H1 (cell line): ENCODE results near the gene CFAP92. TPM values are rescaled to one million over a fixed set of nuclear protein-coding genes. Genes with fewer than 3 reads are reported as not detected.

Experiments
- ATF3 ChIP-seq: IDR thresholded peaks from 2 replicates; pipeline ENCODE4 v1.6.1; 2011; ENCODE audit warnings: low read depth, mild to moderate bottlenecking, low read length; ENCODE audit not compliant: insufficient read depth
- BACH1 ChIP-seq: IDR thresholded peaks from 2 replicates; pipeline ENCODE4 v1.6.1; 2012; ENCODE audit warnings: low read length, improper control_type of control experiment
- BRCA1 ChIP-seq: IDR thresholded peaks from 2 replicates; pipeline ENCODE4 v1.6.1; 2012; ENCODE audit warnings: low read depth, low read length, improper control_type of control experiment
- CHD2 ChIP-seq: IDR thresholded peaks from 2 replicates; pipeline ENCODE4 v1.6.1; 2012; ENCODE audit warnings: low read length, improper control_type of control experiment
- EZH2 ChIP-seq: fragments of 200-600 bp; sonication (generic); IDR thresholded peaks from 2 replicates; pipeline ENCODE4 v1.7.1; 2012; ENCODE audit warnings: low read depth, mild to moderate bottlenecking, moderate library complexity, low read length, inconsistent platforms; ENCODE audit not compliant: severe bottlenecking
- PHF8 ChIP-seq: fragments of 200-600 bp; sonication (generic); conservative IDR thresholded peaks from 2 replicates; pipeline ENCODE4 v1.7.1; 2012; ENCODE audit warnings: low read depth, mild to moderate bottlenecking, inconsistent platforms, low read length, moderate library complexity
- RAD21 ChIP-seq, 2 experiments: IDR thresholded peaks in 1 of 2; conservative IDR thresholded peaks in 1 of 2; 2 replicates each; pipeline ENCODE4 v1.6.1; 2011; ENCODE audit warnings: low read depth in 2 of 2, low read length in 2 of 2, improper control_type of control experiment in 1 of 2, inconsistent platforms in 1 of 2, mild to moderate bottlenecking in 1 of 2, moderate library complexity in 1 of 2
- SP4 ChIP-seq: IDR thresholded peaks from 2 replicates; pipeline ENCODE4 v1.6.1; 2012; ENCODE audit warnings: low read length, inconsistent platforms
- USF2 ChIP-seq: IDR thresholded peaks from 2 replicates; pipeline ENCODE4 v1.6.1; 2011; ENCODE audit warnings: low read length, improper control_type of control experiment
- polyA plus RNA-seq, 7 experiments: library from polyadenylated mRNA; depleted of rRNA in 3 of 7; stranded (reverse) in 5 of 7; unstranded in 2 of 7; fragments of >200 nt in 5 of 7; fragments of 200-250 nt in 2 of 7; gene quantifications; 1 replicate in 5 of 7; 2 replicates in 1 of 7; 4 replicates in 1 of 7; pipeline versions ENCODE4 v1.2.1 to v1.2.3, GENCODE V29; 2011 to 2013; ENCODE audit warnings: missing spikeins in 2 of 7, mixed read lengths in 2 of 7
- total RNA-seq: library from RNA; stranded (reverse); fragmentation: NEBNext Ultra II Directional; extraction: Animal tissue kit (Norgen Biotek cat#: 25700); gene quantifications from 2 replicates; pipeline ENCODE4 v1.2.1, GENCODE V29; 2021

CFAP92 gene
- total and polyA plus RNA-seq, 2 of the 8 experiments (the other 6 are each of a cell fraction or from before 2014, with no cell fraction given): 0.77 to 2.0 TPM

GRCh38 chr3:128863560-128863959 is 130.3 kb downstream of the CFAP92 start (continued):
- peak; percentile 33 to 44 for TF ChIP-seq RAD21 (IDR thresholded peaks at IDR 0.05 in 1 of 2, conservative IDR thresholded peaks at IDR 0.05 in 1 of 2; ENCODE audit: low read depth in 2 of 2, low read length in 2 of 2)
- no peak for TF ChIP-seq SP4
- TF ChIP-seq EZH2: no peak
- no peak for TF ChIP-seq BACH1
- no peak for TF ChIP-seq CHD2
- no peak for TF ChIP-seq PHF8
- no peak for TF ChIP-seq ATF3
- TF ChIP-seq USF2: no peak
- no peak for TF ChIP-seq BRCA1
- TF ChIP-seq, all 59 proteins: peak for 2
